ENCODE results near the gene PKP4.

The PKP4 gene

DNA sequence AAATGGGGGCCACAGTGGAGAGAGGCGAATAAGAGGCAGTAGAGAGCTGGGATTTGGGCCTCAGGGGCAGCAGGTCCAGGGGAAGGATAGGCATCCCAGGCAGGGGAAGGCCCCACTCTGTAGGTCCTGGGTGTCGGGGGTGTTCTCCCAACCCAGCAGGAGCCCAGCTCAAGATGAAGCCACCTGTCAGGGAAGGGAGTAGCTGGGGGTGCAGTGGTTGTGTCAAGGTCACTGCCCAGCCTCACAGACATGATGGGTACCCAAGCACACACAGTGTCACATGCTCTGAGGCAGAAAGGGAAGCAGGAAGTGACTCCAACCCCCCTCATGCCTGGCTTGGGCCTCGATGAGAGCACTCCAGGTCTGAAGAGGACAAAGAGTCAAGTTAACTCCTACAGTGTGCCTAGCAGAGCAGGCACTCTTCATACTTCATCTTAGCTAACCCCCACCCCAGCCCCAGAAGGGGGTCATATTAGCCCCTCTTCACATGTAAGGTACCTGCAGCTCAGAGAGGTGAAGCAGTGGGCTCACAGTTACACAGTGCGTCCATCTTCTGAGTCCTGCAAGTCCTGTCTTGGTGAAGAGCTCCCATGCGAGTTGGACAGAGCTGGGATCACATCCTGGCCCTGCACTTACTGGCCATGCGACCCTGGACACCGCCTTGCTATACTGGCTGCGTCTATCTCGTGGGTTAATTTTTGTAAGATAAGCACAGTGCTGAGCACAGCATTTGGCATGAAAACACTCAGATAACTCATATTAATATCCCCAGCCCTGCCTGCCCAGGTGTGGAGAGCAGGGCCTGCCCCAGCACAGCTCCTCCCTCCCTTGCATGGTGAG is 265.7 kb downstream of the PKP4 start:
- no peak for DNase-seq

DNA sequence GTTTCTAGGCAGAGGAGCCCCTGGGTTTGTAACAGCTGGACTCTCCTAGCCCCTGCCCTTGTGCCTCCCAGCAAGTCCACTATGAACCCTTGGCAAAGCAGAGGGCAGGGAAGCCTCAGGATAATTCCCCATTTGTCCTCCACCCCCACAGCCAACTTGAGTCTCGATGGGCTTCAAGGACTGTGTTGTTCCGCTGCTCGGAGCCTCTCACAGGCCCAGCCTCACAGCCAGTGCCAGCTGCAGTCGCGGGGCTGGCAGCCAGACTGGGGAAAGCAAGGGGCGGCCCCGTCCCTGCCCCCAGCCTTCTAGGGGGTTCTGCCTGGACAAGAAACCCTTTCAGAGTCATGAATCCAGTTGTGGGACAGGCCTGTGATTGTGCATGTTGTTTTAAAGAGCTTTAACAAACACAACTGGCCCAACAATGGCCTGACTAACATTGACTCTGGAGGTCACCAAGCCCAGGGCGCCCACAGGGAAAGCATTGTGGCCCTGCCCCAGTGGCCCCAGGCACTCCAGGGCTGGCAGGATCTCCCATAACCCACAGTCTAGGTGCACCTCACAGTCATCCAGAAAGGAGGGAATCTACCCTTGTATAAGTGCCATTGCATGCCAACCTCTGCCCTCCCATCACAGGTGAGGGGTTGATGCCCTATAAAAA is 266.6 kb downstream of the PKP4 start:
- no peak for DNase-seq

DNA sequence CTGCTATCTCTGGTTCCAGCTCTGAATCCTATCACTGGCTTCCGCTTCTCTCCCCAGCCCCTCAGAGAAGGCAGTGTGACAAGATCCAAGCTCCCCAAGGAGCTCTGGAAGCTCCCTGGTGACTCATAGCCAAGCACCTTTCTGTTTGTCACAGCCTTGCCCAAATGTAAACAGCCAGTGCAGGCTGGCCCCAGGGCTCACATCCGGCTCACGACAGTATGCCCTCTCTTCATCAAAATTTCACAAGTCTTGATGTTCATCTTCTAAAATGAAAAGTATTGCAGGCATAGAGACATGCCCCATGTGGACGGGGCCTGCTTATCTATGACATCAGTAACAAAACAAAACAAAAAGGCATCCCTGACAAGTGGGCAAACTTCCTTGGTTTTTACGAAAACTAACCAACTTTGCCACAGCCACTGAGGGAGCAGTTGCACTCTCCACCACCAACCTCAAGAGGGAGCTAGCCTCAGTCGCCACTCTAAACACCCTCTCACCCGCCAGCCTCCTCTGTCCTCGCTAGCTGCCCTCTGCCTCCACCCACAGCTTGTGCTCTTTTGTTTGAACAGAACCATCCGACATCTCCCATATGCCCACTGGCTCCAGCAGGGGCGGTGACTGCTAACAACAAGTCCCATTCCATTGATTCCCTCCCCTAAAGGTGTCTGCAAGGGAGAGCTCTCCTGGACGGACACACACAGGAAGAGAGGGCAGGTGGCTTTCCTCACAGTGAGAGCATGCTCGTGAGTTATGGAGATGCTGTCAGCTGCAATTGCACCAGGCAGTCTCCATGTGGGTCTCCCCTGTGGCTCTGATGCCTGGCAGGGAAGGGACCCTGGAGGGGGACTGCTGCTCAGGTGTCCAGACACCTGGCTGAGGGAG is 267.4 kb downstream of the PKP4 start:
- peak; percentile 54 for DNase-seq

DNA sequence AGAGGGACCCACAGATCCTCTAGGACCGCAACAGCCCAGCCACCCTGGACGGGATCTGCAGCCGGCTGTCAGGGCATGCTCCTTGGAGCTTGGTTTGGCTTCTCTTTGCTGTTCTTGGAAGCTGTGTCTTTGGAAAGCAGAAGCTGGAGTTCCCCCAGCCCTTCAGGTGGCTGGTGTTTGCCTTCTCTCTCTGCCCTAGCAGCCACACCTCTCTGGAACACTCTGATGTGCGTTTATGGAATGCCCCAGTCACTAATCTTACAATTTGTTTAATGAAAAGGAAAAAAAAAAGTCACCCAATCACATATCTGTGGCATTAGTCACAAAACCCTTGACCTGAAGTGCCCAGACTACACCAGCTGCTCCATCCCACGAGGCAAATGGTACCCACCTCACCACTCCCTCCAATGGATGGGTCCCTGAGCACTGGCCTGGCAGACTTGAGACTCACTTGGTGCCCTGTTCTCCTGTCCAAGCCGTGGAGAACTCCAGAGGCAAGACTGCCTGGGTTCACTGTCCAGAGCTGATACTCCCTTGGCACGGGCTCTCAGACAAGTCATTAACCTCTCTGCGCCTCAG is 268.1 kb downstream of the PKP4 start:
- no peak for DNase-seq

DNA sequence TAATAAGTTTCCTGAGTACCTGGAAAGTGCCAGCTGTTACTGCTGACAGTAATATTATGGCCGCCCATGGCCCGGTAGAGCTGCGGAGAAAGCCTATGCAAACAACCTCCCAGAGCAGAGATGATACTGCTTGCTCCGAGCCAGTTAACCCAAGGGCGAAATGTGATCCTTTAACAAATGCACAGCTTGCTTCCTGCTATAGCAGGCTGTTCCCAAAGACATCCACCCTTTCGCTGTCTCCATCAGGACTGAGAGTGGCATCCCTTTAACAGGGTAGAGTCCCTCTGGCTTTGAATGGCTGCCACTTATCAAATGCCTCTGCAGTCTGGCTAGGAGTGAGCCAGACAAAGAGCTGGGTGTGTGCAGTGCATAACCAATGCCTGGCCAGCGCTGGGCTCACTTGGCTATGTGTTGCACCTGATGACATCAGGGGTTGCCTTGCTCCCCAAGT is 268.7 kb downstream of the PKP4 start:
- DNase-seq, result no peak

DNA sequence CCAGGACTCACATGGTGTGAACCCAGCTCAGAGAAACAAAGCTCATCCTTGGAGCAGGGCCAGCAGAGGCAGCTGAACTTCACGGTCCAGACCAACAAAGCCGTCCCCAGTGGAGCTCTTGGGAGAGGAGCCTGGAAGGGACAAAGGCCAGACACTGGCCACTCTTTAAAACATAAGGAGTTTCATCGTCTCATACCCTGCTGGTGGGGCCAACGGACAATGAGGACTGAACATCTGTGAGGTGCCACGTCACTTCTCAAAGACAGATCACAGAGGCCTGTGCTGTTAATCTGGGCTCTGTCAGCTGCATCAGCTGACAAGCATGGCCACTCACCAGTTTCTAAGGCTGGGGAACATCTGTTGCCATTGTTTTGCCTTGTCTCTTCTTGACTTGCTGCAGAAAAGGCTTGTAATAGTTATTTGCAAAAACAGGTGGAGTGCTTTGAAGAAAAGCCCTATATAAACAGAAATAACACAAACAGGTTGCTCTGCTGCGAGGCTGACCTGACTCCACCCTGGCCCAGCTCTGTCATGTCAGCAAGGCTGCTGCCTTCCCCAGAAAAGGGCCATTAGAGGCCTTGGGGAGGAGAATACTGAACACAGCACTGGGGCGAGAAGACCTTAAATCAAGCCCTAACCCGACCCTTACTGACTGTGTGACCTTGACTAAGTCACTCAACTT is 270.3 kb downstream of the PKP4 start:
- DNase-seq, result no peak

DNA sequence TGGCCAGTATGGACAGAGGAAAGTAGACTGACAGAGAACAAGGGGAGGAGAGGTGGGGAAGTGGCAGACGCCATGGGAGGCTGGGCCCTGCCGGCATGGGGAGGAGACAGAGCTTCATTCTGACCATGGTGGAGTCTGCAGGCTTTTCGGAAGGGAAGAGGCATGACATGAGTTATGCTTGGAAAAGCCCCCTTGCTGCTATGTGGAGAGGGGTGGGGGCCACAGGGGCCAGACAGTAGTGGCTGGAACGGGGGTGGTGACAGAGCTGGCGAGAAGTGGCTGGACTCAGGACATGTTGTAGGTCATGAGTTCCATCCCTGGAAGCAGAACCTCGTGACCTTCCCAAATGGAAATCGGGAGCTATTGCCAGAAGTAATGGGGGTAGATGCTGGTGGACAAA is 271.7 kb downstream of the PKP4 start:
- no peak for DNase-seq

DNA sequence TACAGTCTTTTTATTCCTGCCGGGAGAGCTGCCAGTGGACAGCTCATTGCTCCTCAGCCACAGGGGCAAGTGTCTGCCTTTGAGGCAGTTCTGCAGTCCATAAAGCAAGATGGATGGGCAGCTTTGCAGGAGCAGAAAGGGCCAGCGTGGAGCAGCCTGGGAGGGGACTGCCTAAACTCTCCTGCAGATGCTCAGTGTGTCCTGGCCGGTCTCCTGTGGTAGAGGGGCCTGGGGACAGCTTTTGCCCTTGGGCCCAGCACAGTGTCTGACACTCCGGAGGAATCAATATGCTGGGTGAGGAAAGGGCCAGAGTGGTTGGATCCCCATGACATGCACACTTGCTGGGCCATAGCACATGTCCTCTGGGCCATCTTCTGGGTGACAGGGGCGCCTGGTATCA is 272.7 kb downstream of the PKP4 start:
- no peak for DNase-seq

DNA sequence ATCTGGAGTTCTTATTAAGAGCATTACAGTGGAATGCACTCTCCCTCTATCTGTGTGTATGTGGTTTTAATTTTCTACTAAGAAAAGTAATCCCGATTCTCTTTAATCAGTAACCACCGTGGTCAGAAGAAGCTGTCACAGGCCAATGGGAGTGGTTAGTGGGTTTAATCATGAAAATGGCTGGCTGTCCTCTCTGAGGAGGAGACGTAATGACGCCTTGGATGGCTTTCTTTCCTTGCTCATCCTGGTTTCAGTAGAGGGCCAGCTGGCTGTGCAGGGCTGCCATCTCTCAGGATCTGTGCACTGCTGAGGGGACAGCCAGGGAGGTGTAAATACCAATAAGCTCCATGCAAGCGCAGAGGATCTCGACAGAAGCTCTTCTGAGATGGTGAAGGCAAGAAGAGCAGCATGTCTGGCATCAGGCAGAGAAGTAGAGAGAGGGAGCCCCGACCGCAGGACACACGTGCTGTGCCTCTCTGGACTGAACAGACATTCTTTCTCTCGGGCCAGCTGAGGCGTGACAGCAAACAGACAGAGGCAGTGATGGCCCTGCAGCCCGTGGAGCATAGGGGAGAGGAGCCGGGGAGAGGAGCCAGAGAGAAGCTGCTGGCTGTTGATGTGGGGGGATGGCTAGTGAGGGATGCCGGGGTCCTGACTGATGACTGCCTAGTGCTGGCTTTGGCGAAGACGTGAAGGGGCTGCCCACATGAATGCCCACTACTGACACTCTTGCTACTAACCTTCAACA is 273.3 kb downstream of the PKP4 start:
- no peak for DNase-seq

DNA sequence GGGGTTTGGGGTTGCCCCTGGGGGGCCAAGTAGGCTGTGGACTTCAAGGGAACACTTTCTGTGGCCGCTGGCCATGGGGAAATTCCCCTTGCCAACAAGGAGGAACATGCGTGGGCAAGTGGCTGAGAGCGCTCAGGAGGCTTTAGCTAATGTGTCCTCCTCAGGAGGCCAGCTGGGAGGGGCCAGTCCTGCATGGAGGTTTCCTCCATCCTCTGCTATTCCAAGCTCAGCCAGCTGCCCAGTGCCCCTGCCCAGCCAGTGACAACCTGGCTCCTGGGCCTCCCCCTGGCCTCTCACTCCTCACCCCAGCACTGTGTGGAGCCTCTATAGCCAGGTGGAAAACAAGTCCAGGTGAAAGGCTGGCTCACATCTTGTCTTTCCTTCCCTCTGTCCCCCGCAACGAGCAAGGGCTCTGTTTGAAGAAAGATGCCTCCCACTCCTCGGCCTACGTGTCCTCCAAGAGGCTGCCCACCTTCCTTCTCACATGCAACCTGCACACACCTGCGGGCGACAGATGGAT is 273.9 kb downstream of the PKP4 start:
- DNase-seq, result no peak

DNA sequence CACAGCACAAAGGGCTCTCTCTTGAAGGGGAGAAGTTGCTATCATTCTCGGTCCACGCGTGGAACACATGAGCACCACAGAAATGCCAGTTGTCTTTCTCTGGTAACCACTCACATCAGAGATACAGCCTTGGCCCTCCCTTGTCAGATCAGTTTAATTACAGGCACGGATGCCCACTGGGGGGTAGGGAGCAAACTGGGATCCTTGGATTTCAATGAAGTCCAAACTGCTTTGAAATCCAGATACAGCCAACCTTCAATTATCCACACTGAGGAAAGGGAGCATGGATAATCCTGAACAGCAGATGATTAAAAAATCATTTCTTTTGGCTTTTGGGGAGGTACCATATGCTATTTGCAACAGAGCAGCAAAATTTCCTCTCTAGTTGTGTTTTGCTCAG is 274.6 kb downstream of the PKP4 start:
- DNase-seq, result no peak
